ENCODE data around the gene ECPAS.

The ECPAS gene

GRCh38 chr9:111334318-111334863, 149.8 kb downstream of the ECPAS start:
- peak; percentile 8 for DNase-seq (ENCODE audit: low read depth)

GRCh38 chr9:111330124-111330523, 154.1 kb downstream of the ECPAS start, which contains the start of gene OR2K2:
TSS of gene OR2K2 (minus strand) at chr9:111330224. CDS start at chr9:111328433, 1,791 bp downstream.
- no peak for DNase-seq (ENCODE audit: low read depth)

- DNase-seq (ENCODE audit: low read depth), result no peak
Observed at GRCh38 chr9:111320631-111321030, 163.6 kb downstream of the ECPAS start.

GRCh38 chr9:111316796-111317195, 167.4 kb downstream of the ECPAS start:
- DNase-seq (ENCODE audit: low read depth), result no peak

All from iris pigment epithelial cell (primary cell).